A549 (cell line): ENCODE measurements around the gene IRX4. TPM values are rescaled to one million over a fixed set of nuclear protein-coding genes. Genes with fewer than 3 reads are reported as not detected.
A peak's percentile ranks its signal among the peaks of the same experiment; 100 is the strongest.

Experiments
- ATAC-seq, 2 experiments: fragments of 200-7000 bp in 1 of 2; fragments of >200 bp in 1 of 2; cut with Nextera tagmentation in 1 of 2; cut with Tn5 transposase in 1 of 2; 3 replicates each; pipeline versions ENCODE4 v1.8.0 to v1.9.1; 2018 to 2020; ENCODE audit warnings: mild to moderate bottlenecking in 1 of 2, moderate library complexity in 1 of 2
- CTCF ChIA-PET: fragments of 300-600 bp; sonication (Branson Sonifier 250); formaldehyde crosslinking; extraction: SDS; loops from one replicate; lab custom pipeline; 2021; ENCODE audit warnings: antibody characterized with exemption, inconsistent platforms; lab: Yijun Ruan, JAX
- POLR2A ChIA-PET: fragments of 350-600 bp; formaldehyde crosslinking; extraction: SDS; loops from one replicate; lab custom pipeline; 2021; ENCODE audit warnings: antibody characterized with exemption, inconsistent platforms; lab: Yijun Ruan, JAX
- DNase-seq, 2 experiments: peaks; one replicate each; pipeline versions ENCODE4 v3.0.0 to v3.0.0-alpha.2; 2011 to 2016; ENCODE audit warnings: low read depth in 1 of 2, low spot score in 1 of 2
- FAIRE-seq: peaks from 2 replicates; lab custom pipeline; 2011; peaks lifted over from hg19 to GRCh38; lab: Jason Lieb, UNC
- H3K27ac ChIP-seq, 2 experiments: fragments of >200 bp; sonication (Bioruptor Twin); formaldehyde crosslinking; 3 replicates each; pipeline ENCODE4 v1.5.1; 2016 to 2017
- H3K4me1 ChIP-seq: fragments of >200 bp; sonication (Bioruptor Twin); formaldehyde crosslinking; 3 replicates; pipeline ENCODE4 v1.6.1; 2016
- H3K4me2 ChIP-seq: fragments of >200 bp; sonication (Bioruptor Twin); formaldehyde crosslinking; 3 replicates; pipeline ENCODE4 v1.6.1; 2016
- H3K4me3 ChIP-seq: fragments of >200 bp; sonication (Bioruptor Twin); formaldehyde crosslinking; 3 replicates; pipeline ENCODE4 v1.5.1; 2016
- H3K9me3 ChIP-seq: fragments of >200 bp; sonication (Bioruptor Twin); formaldehyde crosslinking; 3 replicates; pipeline ENCODE4 v1.6.1; 2016
- CBX8 ChIP-seq: fragments of 200-600 bp; sonication (generic); IDR thresholded peaks from 2 replicates; pipeline ENCODE4 v1.6.1; 2016
- EP300 ChIP-seq, 2 experiments: fragments of >200 bp; sonication (Bioruptor Twin); formaldehyde crosslinking; IDR thresholded peaks; 2 replicates in 1 of 2; 3 replicates in 1 of 2; pipeline ENCODE4 v1.6.1; 2016 to 2017
- FOSB ChIP-seq: fragments of 250-450 bp; sonication (Bioruptor Pico); IDR thresholded peaks from 2 replicates; pipeline ENCODE4 v1.5.0; 2020; ENCODE audit warnings: mild to moderate bottlenecking, moderate library complexity
- FOSL2 ChIP-seq, 2 experiments: fragments of 450-650 bp in 1 of 2; fragments of >200 bp in 1 of 2; sonication (Bioruptor Twin) in 1 of 2; formaldehyde crosslinking; IDR thresholded peaks; 2 replicates each; pipeline versions ENCODE4 v1.5.0 to v1.6.1; 2016 to 2020; ENCODE audit warnings: mild to moderate bottlenecking in 1 of 2, moderate library complexity in 1 of 2
- HEYL ChIP-seq: fragments of 250-450 bp; sonication (Bioruptor Pico); IDR thresholded peaks from 2 replicates; pipeline ENCODE4 v1.8.0; 2021; ENCODE audit warnings: mild to moderate bottlenecking, moderate library complexity
- HOXB13 ChIP-seq: fragments of 250-450 bp; sonication (Bioruptor Pico); IDR thresholded peaks from 2 replicates; pipeline ENCODE4 v1.5.0; 2020; ENCODE audit warnings: low read depth, mild to moderate bottlenecking, moderate library complexity
- JUNB ChIP-seq: fragments of >200 bp; sonication (Bioruptor Twin); formaldehyde crosslinking; IDR thresholded peaks from 2 replicates; pipeline ENCODE4 v1.6.1; 2016
- KDM1A ChIP-seq: fragments of 200-600 bp; sonication (generic); IDR thresholded peaks from 2 replicates; pipeline ENCODE4 v1.6.1; 2016; ENCODE audit warnings: low read depth, mild to moderate bottlenecking
- KDM5A ChIP-seq: fragments of 200-600 bp; sonication (generic); IDR thresholded peaks from 2 replicates; pipeline ENCODE4 v1.6.1; 2016; ENCODE audit warnings: antibody characterized with exemption, mild to moderate bottlenecking
- MAFK ChIP-seq: fragments of 450-650 bp; IDR thresholded peaks from 2 replicates; pipeline ENCODE4 v1.6.1; 2014; ENCODE audit not compliant: partially characterized antibody
- NPAS2 ChIP-seq: fragments of 250-450 bp; sonication (Bioruptor Pico); IDR thresholded peaks from 2 replicates; pipeline ENCODE4 v1.8.0; 2022; ENCODE audit warnings: mild to moderate bottlenecking, moderate library complexity, borderline replicate concordance
- POLR2AphosphoS2 ChIP-seq: conservative IDR thresholded peaks from 2 replicates; pipeline ENCODE4 v1.6.1; 2012; ENCODE audit warnings: low read length, improper control_type of control experiment, inconsistent platforms
- RAD21 ChIP-seq, 2 experiments: fragments of >200 bp in 1 of 2; sonication (Bioruptor Twin) in 1 of 2; formaldehyde crosslinking in 1 of 2; IDR thresholded peaks in 1 of 2; conservative IDR thresholded peaks in 1 of 2; 2 replicates in 1 of 2; 3 replicates in 1 of 2; pipeline ENCODE4 v1.6.1; 2012 to 2018; ENCODE audit warnings: inconsistent platforms in 1 of 2
- TP53 ChIP-seq: fragments of 250-450 bp; sonication (Bioruptor Pico); IDR thresholded peaks from 2 replicates; pipeline ENCODE4 v1.5.0; 2021; ENCODE audit warnings: mild to moderate bottlenecking, moderate library complexity
- ZC3H11A ChIP-seq: fragments of 450-650 bp; IDR thresholded peaks from 2 replicates; pipeline ENCODE4 v1.6.1; 2014; ENCODE audit warnings: antibody characterized with exemption, mild to moderate bottlenecking
- WGBS: methylation state at CpG from one replicate; pipeline ENCODE4 v1.1.6; 2017; ENCODE audit errors: missing lambda C conversion rate; 5-methylcytosine and 5-hydroxymethylcytosine counted together
- polyA plus RNA-seq, 4 experiments: library from polyadenylated mRNA; depleted of rRNA in 3 of 4; stranded (reverse); fragments of >200 nt; fragmentation: RNase III in 1 of 4; extraction: RNeasy Plus Mini Kit Qiagen cat#74134 plus additional on column Dnase treatment in 1 of 4; gene quantifications; 2 replicates in 3 of 4; 3 replicates in 1 of 4; pipeline ENCODE4 v1.2.3, GENCODE V29; 2011 to 2017
- TF ChIP-seq, protein P1 (sequence below): fragments of >200 bp; sonication (Bioruptor Twin); formaldehyde crosslinking; IDR thresholded peaks from 2 replicates; pipeline ENCODE4 v1.6.1; 2016
- TF ChIP-seq, protein P2 (sequence below): IDR thresholded peaks from 2 replicates; pipeline ENCODE4 v1.6.1; 2012; ENCODE audit warnings: low read depth, borderline replicate concordance
- TF ChIP-seq, protein P3 (sequence below): fragments of 150-350 bp; IDR thresholded peaks from 2 replicates; pipeline ENCODE4 v1.6.1; 2014; ENCODE audit warnings: low read depth, mild to moderate bottlenecking, low read length
- TF ChIP-seq, protein P4 (sequence below): fragments of >200 bp; sonication (Bioruptor Twin); formaldehyde crosslinking; IDR thresholded peaks from 3 replicates; pipeline ENCODE4 v1.6.1; 2016
- TF ChIP-seq, protein P5 (sequence below): fragments of 250-450 bp; sonication (Bioruptor Pico); IDR thresholded peaks from 2 replicates; pipeline ENCODE4 v1.5.0; 2021; ENCODE audit warnings: mild to moderate bottlenecking, moderate library complexity, borderline replicate concordance

The IRX4 gene
- polyA plus RNA-seq, 2 of the 4 experiments (the other 2 are of a cell fraction): 0.04 to 0.06 TPM

DNA sequence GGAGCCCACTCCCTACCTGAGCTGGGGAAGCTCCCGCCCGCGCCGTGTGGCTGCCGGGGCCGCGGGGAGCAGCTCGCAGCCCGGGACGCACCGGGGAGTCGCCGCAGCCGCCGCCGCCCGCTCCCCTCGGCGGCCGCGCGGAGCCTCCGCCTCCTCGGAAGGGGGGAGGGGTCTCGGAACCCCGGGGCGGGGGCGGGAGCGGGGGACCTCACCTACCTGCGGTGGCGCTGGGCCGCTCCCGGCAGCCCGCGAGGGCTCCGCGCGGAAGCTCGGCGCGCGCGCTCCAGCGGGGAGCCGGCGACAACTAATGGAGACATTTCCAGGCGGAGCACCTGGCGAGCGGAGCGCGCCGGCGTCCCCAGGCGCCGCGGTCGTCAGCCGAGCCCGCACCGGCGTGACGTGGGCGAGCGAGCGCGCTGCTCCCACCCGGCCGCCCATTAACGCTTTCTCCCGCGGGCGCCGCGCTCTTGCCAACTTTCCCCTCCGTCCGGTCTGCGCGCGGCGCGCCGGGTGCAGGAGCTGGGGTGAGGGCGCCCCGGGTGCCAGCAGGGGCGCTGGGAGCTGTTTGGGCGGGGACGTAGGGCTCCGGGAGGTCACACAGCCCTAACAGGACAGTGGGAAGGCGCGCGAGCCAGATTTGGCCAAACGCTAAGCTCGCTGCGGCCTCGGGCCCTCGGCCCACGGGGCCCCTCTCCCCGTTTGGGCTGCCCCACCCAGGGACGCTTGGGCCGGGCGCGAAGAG, 4.3 kb upstream of the IRX4 start:
- H3K9me3 ChIP-seq: no peaks in the 10 kb centered on the region
- FAIRE-seq: no peak
- WGBS: 50% methylated on average over 4 of the region's 102 CpGs
- TF ChIP-seq CBX8: no peak
- no peak for TF ChIP-seq TP53 (CRISPR knock-in tag)
- TF ChIP-seq HOXB13: no peak
- no peak for TF ChIP-seq EP300 (IDR thresholded peaks at IDR 0.05)
- TF ChIP-seq JUNB: no peak
- TF ChIP-seq, protein P1, sequence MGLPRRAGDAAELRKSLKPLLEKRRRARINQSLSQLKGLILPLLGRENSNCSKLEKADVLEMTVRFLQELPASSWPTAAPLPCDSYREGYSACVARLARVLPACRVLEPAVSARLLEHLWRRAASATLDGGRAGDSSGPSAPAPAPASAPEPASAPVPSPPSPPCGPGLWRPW: no peak
- no peak for TF ChIP-seq ZC3H11A
- TF ChIP-seq, protein P2, sequence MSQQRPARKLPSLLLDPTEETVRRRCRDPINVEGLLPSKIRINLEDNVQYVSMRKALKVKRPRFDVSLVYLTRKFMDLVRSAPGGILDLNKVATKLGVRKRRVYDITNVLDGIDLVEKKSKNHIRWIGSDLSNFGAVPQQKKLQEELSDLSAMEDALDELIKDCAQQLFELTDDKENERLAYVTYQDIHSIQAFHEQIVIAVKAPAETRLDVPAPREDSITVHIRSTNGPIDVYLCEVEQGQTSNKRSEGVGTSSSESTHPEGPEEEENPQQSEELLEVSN: no peak
- no peak for DNase-seq
- CTCF ChIA-PET: no interaction called here
- peaks cover 17% of the 10 kb centered on the region; the same call in 2 of the 3 replicates for H3K4me1 ChIP-seq
- H3K27ac ChIP-seq: no peak overlapping the region
- POLR2A ChIA-PET: no interaction called here
- H3K4me3 ChIP-seq: peak overlapping the region; percentile 32; the same call in 1 of the 3 replicates
- no peak for ATAC-seq
- H3K4me2 ChIP-seq: peak overlapping the region; percentile 74

DNA sequence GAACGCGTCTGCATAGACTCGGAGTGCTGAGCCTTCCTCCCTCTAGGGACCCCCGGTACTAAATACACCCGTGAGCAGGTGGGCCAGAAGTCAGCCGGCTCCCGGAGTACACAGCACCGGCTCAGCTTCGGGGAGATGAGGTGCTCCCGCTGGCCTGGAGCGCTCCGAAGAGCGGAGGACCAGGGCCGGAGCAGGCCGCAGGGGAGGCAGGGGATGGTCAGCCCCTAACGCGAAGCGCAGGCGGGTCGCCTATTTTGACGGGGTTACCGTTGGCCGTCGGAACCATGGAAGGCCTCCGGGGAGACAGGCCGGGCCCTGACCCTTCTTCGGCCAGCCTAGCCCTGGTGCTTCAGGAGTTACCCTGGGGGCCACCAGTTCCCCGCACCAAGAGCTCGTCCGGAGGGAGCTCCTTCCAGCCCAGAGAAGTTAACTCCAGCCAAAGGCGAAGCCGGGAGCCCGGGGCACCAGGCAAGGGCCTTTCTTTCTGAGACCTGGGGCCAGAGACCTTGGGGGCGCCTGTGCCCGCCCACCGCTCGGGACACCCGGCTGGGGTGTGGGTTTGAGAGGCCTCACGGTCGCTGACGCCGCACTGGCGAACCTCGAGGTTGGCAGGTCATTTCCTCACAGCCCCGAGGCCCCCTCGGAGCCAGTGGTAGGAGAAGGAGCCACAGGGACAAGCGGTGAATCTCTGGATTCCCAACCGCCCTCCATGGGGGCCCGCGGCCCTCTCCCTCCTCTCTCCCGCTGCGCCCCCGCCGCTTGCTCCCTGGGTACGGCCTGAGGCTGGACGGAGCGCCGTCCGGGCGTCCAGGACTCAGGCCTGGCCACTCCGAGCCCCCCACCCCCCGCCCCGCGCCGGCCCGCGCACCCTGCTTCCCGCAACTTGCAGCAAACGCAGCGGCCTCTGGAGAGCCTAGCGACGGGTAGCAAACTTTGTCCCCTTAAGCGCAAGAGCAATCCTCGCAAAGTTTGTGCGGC, 3.4 kb upstream of the IRX4 start:
- peak overlapping the region; percentile 32; the same call in 1 of the 3 replicates for H3K4me3 ChIP-seq
- DNase-seq (no peak), FAIRE-seq (no peak), ATAC-seq (no peak)
- peak overlapping the region; percentile 74 for H3K4me2 ChIP-seq
- ChIA-PET CTCF (no interaction called here), POLR2A (no interaction called here)
- H3K27ac ChIP-seq: no peak overlapping the region
- H3K9me3 ChIP-seq: no peaks in the 10 kb centered on the region
- WGBS: 42% methylated on average over 29 of the region's 75 CpGs
- H3K4me1 ChIP-seq: peaks cover 17% of the 10 kb centered on the region; the same call in 2 of the 3 replicates
- TF ChIP-seq FOSL2 (IDR thresholded peaks at IDR 0.05) (no peak), FOSL2 (CRISPR knock-in tag; IDR thresholded peaks at IDR 0.05) (no peak), EP300 (IDR thresholded peaks at IDR 0.05) (no peak), CBX8 (no peak), ZC3H11A (no peak), RAD21 (conservative IDR thresholded peaks at IDR 0.05 in 1 of 2, IDR thresholded peaks at IDR 0.05 in 1 of 2) (no peak), KDM5A (no peak), JUNB (no peak), NPAS2 (CRISPR knock-in tag) (no peak), MAFK (no peak), TP53 (CRISPR knock-in tag) (no peak)
- TF ChIP-seq, protein P3, sequence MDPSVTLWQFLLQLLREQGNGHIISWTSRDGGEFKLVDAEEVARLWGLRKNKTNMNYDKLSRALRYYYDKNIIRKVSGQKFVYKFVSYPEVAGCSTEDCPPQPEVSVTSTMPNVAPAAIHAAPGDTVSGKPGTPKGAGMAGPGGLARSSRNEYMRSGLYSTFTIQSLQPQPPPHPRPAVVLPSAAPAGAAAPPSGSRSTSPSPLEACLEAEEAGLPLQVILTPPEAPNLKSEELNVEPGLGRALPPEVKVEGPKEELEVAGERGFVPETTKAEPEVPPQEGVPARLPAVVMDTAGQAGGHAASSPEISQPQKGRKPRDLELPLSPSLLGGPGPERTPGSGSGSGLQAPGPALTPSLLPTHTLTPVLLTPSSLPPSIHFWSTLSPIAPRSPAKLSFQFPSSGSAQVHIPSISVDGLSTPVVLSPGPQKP: no peak
- TF ChIP-seq, protein P1: no peak
- TF ChIP-seq, protein P4, sequence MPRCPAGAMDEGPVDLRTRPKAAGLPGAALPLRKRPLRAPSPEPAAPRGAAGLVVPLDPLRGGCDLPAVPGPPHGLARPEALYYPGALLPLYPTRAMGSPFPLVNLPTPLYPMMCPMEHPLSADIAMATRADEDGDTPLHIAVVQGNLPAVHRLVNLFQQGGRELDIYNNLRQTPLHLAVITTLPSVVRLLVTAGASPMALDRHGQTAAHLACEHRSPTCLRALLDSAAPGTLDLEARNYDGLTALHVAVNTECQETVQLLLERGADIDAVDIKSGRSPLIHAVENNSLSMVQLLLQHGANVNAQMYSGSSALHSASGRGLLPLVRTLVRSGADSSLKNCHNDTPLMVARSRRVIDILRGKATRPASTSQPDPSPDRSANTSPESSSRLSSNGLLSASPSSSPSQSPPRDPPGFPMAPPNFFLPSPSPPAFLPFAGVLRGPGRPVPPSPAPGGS: no peak
- TF ChIP-seq, all 56 proteins: peak for 0

DNA sequence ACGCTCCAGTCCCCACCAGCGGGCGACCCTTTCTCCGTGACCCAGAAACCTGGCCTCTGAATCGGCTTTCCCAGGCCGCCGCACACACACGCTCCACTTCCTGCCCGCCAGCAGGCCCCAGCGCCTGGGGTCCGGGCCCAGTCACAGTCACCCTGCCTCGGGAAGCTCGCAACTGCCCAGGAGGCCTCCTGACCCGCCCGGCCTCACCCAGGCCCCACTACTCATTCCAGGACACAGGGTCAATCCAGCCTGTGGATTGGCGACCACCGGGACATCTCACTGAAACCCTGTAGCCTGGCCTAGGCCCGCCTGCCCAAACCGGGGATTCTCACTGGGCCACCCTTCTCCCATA, 2.7 kb upstream of the IRX4 start:
- TF ChIP-seq POLR2AphosphoS2: no peak
- TF ChIP-seq KDM1A: no peak
- TF ChIP-seq, protein P5, sequence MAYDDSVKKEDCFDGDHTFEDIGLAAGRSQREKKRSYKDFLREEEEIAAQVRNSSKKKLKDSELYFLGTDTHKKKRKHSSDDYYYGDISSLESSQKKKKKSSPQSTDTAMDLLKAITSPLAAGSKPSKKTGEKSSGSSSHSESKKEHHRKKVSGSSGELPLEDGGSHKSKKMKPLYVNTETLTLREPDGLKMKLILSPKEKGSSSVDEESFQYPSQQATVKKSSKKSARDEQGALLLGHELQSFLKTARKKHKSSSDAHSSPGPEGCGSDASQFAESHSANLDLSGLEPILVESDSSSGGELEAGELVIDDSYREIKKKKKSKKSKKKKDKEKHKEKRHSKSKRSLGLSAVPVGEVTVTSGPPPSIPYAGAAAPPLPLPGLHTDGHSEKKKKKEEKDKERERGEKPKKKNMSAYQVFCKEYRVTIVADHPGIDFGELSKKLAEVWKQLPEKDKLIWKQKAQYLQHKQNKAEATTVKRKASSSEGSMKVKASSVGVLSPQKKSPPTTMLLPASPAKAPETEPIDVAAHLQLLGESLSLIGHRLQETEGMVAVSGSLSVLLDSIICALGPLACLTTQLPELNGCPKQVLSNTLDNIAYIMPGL (CRISPR knock-in tag): no peak
- TF ChIP-seq FOSB (CRISPR knock-in tag): no peak
- no peak for TF ChIP-seq ZC3H11A
- no peak for TF ChIP-seq HEYL
- DNase-seq: no peak
- ATAC-seq: no peak
- H3K4me1 ChIP-seq: peaks cover 17% of the 10 kb centered on the region; the same call in 2 of the 3 replicates
- H3K9me3 ChIP-seq: no peaks in the 10 kb centered on the region
- CTCF ChIA-PET: no interaction called here
- H3K27ac ChIP-seq: no peak overlapping the region
- POLR2A ChIA-PET: no interaction called here
- H3K4me2 ChIP-seq: no peak overlapping the region
- no peak for FAIRE-seq
- WGBS: 57% methylated on average over 14 of the region's 19 CpGs
- no peak overlapping the region for H3K4me3 ChIP-seq
